GM19035 (cell line): ENCODE data around the gene CNIH2.
"Not testable (repeated sequence)": the region's sequence is repeated elsewhere in the genome, so short reads cannot be mapped to it uniquely, and the experiment has no call there.

Experiments
- ATAC-seq: cut with Tn5 transposase; IDR thresholded peaks from one replicate; pipeline ENCODE4 v1.9.1; 2021; ENCODE audit not compliant: unreplicated experiment

CNIH2 gene

GRCh38 chr11:66313321-66314185 is 35.6 kb downstream of the CNIH2 start:
- no peak for ATAC-seq

GRCh38 chr11:66314186-66314501 is 36.2 kb downstream of the CNIH2 start:
- no peak for ATAC-seq

- ATAC-seq: no peak
Measured at GRCh38 chr11:66314561-66315497, 36.9 kb downstream of the CNIH2 start.

- no peak for ATAC-seq
Measured at GRCh38 chr11:66315498-66315885, 37.5 kb downstream of the CNIH2 start.

- no peak for ATAC-seq
Measured at GRCh38 chr11:66315921-66316811, 38.2 kb downstream of the CNIH2 start.

GRCh38 chr11:66316849-66317251 is 38.9 kb downstream of the CNIH2 start, which contains the start of gene CD248:
TSS of gene CD248 (minus strand) at chr11:66317044. CDS start at chr11:66317027, 17 bp downstream.
- ATAC-seq: no peak

- ATAC-seq: no peak
Measured at GRCh38 chr11:66317322-66317722, 39.3 kb downstream of the CNIH2 start.

GRCh38 chr11:66317723-66318599 is 40.0 kb downstream of the CNIH2 start:
- ATAC-seq: no peak

GRCh38 chr11:66318600-66318970 is 40.6 kb downstream of the CNIH2 start:
- no peak for ATAC-seq

- not testable (repeated sequence) for ATAC-seq
Measured at GRCh38 chr11:66320289-66320688, 42.3 kb downstream of the CNIH2 start.

GRCh38 chr11:66320748-66321147 is 42.8 kb downstream of the CNIH2 start:
- ATAC-seq: not testable (repeated sequence)

GRCh38 chr11:66321606-66322005 is 43.6 kb downstream of the CNIH2 start:
- no peak for ATAC-seq

GRCh38 chr11:66322732-66323427 is 44.9 kb downstream of the CNIH2 start:
- ATAC-seq: no peak

- ATAC-seq: no peak
Measured at GRCh38 chr11:66323684-66324083, 45.7 kb downstream of the CNIH2 start.

GRCh38 chr11:66324664-66325063 is 46.7 kb downstream of the CNIH2 start:
- no peak for ATAC-seq

GRCh38 chr11:66325263-66325671 is 47.3 kb downstream of the CNIH2 start:
- no peak for ATAC-seq

GRCh38 chr11:66326261-66327111 is 48.5 kb downstream of the CNIH2 start:
- no peak for ATAC-seq
